Fibroblast of the aortic adventitia (primary cell): Measurements from ENCODE around the gene ZMYM1. TPM values are rescaled to one million over a fixed set of nuclear protein-coding genes. Genes with fewer than 3 reads are reported as not detected.
"Not testable (repeated sequence)": the region's sequence is repeated elsewhere in the genome, so short reads cannot be mapped to it uniquely, and the experiment has no call there.

Experiments used
- DNase-seq: peaks from one replicate; pipeline ENCODE4 v3.0.0-alpha.2; 2010; ENCODE audit warnings: low read depth
- H3K4me3 ChIP-seq: 2 replicates; pipeline ENCODE4 v1.5.1; 2011; ENCODE audit warnings: low read depth, mild to moderate bottlenecking, control low read depth, low read length, moderate library complexity
- total RNA-seq: library from RNA; depleted of rRNA; stranded (reverse); fragments of >200 nt; gene quantifications from 2 replicates; pipeline ENCODE4 v1.2.3, GENCODE V29; 2012; ENCODE audit warnings: low replicate concordance
- TF ChIP-seq, protein P1 (sequence below): IDR thresholded peaks from 2 replicates; pipeline ENCODE4 v1.5.1; 2011; ENCODE audit warnings: mild to moderate bottlenecking, low read length, control low read depth, inconsistent platforms; ENCODE audit not compliant: insufficient read depth

ZMYM1 gene
- total RNA-seq, 1 donor, result 35.1 TPM

DNA sequence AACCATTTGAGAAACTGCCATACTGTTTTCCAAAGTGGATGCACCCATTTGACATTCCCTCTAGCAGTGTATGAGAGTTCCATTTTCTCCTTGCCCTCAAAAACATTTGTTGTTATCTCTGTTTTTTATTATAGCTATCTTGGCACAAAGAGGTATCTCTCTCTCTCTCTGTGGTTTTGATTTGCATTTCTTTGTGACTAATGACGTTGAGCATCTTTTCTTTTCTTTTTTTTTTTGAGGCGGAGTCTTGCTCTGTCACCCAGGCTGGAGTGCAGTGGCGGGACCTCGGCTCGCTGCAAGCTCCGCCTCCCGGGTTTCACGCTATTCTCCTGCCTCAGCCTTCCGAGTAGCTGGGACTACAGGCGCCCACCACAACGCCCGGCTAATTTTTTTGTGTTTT lies 30.1 kb upstream of the ZMYM1 start:
- DNase-seq, result peak; percentile 33
- TF ChIP-seq, protein P1, sequence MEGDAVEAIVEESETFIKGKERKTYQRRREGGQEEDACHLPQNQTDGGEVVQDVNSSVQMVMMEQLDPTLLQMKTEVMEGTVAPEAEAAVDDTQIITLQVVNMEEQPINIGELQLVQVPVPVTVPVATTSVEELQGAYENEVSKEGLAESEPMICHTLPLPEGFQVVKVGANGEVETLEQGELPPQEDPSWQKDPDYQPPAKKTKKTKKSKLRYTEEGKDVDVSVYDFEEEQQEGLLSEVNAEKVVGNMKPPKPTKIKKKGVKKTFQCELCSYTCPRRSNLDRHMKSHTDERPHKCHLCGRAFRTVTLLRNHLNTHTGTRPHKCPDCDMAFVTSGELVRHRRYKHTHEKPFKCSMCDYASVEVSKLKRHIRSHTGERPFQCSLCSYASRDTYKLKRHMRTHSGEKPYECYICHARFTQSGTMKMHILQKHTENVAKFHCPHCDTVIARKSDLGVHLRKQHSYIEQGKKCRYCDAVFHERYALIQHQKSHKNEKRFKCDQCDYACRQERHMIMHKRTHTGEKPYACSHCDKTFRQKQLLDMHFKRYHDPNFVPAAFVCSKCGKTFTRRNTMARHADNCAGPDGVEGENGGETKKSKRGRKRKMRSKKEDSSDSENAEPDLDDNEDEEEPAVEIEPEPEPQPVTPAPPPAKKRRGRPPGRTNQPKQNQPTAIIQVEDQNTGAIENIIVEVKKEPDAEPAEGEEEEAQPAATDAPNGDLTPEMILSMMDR, result no peak
- H3K4me3 ChIP-seq, result no peak overlapping the region

DNA sequence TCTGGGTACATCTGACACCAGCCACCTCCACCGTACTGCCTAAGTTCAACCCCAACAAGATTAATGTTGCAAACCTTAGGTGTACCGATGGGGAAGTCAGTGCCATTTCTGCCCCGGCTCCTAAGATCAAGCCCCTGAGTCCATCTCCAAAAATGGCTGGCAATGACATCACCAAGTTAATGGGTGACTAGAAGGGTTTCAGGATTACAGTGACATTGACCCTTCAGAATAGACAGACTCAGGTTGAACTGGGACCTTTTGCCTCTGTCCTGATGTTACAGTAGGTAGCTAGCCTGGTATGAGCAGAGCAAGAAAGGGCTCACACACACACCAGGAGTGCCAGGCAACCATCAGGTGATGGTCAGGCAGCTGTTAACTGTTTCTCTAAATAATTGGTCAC lies 25.8 kb upstream of the ZMYM1 start:
- TF ChIP-seq, protein P1, result no peak
- no peak for DNase-seq
- no peak overlapping the region for H3K4me3 ChIP-seq

DNA sequence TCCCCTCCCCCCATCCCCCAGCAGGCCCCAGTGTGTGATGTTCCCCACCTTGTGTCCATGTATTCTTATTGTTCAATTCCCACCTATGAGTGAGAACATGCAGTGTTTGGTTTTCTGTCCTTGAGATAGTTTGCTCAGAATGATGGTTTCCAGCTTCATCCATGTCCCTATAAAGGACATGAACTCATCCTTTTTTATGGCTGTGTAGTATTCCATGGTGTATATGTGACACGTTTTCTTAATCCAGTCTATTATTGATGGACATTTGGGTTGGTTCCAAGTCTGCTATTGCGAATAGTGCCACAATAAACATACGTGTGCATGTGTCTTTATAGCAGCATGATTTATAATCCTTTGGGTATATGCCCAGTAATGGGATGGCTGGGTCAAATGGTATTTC lies 24.9 kb upstream of the ZMYM1 start:
- H3K4me3 ChIP-seq, DNase-seq: not testable (repeated sequence)

DNA sequence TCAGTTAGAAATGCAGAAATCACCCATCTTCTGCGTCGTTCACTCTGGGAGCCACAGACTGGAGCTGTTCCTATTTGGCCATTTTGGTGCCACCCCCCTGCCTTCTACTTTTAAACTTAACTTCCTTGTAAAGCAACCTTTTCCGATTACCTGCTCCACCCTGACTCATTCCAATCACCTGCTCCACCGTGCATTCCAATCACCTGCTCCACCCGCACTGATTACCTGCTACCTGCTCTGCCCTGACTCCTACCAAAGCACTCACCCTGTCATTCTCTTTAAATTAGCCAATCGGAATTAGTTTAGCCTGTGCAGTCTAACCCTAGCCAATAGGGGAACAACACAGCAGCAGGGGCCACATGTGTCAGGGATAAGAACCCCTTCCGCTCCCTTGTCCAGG lies 20.9 kb upstream of the ZMYM1 start:
- not testable (repeated sequence) for H3K4me3 ChIP-seq, DNase-seq

DNA sequence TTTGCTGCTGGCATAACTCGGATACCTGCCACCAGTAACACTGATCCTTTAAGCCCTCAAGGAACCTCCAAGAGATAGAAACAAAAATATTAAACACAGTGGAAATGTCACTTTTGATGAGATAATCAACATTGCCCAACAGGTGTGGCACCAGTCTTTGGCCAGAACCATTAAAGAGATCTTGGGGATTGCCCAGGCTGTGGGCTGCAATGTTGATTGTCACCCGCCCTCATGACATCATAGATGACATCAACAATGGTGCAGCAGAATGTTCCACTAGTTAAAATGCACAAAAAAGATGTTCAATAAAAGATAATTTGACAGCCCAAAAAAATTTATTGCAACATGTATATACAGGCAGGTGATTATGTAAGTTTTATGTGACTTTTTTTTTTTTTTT lies 20.2 kb upstream of the ZMYM1 start:
- H3K4me3 ChIP-seq, result no peak overlapping the region
- TF ChIP-seq, protein P1, result no peak
- no peak for DNase-seq

DNA sequence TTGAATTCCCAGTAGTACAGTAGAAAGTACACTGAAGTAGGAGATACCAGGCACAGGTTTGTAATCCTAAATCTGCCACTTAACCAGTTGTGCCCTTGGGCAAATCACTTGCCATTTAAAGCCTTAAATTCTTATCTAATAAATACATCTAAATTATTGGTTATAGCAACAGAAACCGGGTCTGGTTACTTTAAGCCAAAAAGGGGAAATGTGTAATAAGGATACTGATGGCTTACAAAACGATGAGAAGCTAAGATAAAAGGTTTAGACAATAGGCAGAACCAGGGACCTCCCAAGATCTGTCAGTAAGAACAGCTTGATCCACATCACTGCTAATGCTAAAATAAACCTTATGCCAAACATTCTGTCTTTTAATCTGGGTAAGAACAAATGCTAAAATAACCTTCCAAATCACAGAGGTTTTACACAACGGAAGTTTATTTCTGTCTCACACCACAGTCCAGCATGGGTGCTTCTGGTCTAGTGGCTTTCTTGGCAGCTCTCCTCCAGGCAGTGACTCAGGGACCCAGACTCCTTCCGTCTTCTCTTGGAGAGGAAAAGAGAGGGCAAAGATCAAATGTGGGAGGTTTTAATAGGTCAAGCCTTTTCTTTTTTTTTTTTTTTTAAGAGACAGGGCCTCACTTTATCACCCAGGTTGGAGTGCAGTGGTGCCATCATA lies 16.5 kb upstream of the ZMYM1 start:
- H3K4me3 ChIP-seq, result no peak overlapping the region
- peak; percentile 86 for DNase-seq
- TF ChIP-seq, protein P1, result no peak

DNA sequence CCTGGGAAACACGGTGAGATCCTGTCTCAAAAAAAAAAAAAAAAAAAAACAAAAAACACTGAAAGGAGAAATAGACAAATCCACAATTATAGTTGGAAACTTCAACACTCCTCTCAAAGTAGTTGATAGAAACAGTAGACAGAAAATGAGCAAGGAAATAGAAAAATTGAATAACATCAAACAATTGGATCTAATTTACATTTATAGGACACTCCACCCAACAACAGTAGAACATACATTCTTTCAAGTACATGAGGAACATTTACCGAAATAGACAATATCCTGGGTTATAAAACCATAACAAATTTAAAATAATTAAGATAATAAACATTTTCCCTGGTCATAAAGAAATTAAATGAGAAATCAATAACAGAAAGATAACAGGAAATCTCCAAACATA lies 14.9 kb upstream of the ZMYM1 start:
- DNase-seq, result no peak
- H3K4me3 ChIP-seq, result no peak overlapping the region
- TF ChIP-seq, protein P1, result no peak

DNA sequence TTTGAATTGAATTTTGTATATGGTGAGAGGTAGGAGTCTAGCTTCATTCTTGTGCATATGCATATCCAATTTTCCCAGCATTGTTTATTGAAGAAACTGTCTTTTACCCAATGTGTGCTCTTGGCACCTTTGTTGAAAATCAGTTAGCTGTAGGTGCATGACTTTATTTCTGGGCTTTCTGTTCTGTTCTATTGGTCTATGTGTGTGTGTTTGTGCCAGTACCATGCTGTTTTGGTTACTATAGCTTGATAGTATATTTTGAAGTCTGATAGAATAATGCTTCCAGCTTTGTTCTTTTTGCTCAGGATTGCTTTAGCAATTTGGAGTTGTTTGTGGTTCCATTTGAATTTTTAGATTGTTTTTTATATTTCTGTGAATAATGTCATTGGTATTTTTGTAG lies 9.4 kb upstream of the ZMYM1 start:
- DNase-seq, result no peak
- TF ChIP-seq, protein P1, result no peak

More for the DNA sequence above, 9.4 kb upstream of the ZMYM1 start:
- no peak overlapping the region for H3K4me3 ChIP-seq
